ENCODE results near the gene VILL. TPM values are rescaled to one million over a fixed set of nuclear protein-coding genes. Genes with fewer than 3 reads are reported as not detected.

VILL gene
- total RNA-seq, 1 experiment from 2014 or later: 0.16 TPM

- Histone ChIP-seq H3K4me3 (no peak overlapping the region), H3K36me3 (no peaks in the 10 kb centered on the region), H3K27ac (no peak overlapping the region), H3K9me3 (replicated peaks) (no peaks in the 10 kb centered on the region), H3K27me3 (replicated peaks) (no peaks in the 10 kb centered on the region), H3K4me1 (replicated peaks) (peaks cover 12% of the 10 kb centered on the region)
- DNase-seq (ENCODE audit: low read depth in 1 of 2, low spot score in 2 of 2): peak in 1 of 2 experiments; percentile 15
Measured at GRCh38 chr3:38003371-38003816, 12.8 kb downstream of the VILL start.

- Histone ChIP-seq H3K4me1 (replicated peaks) (peaks cover 8% of the 10 kb centered on the region; the same call in 1 of the 2 replicates), H3K27me3 (replicated peaks) (no peaks in the 10 kb centered on the region), H3K4me3 (no peak overlapping the region), H3K9me3 (replicated peaks) (no peaks in the 10 kb centered on the region), H3K36me3 (no peaks in the 10 kb centered on the region), H3K27ac (no peak overlapping the region)
- DNase-seq (ENCODE audit: low read depth in 1 of 2, low spot score in 2 of 2): no peak
Measured at GRCh38 chr3:38003817-38004414, 13.3 kb downstream of the VILL start.

GRCh38 chr3:38004415-38005075 lies 14.0 kb downstream of the VILL start:
- DNase-seq (ENCODE audit: low read depth in 1 of 2, low spot score in 2 of 2): peak; percentile 52 to 69
- no peak overlapping the region for H3K4me3 ChIP-seq

GRCh38 chr3:38005076-38006020 lies 14.8 kb downstream of the VILL start:
- no peak overlapping the region for H3K27ac ChIP-seq
- DNase-seq (ENCODE audit: low read depth in 1 of 2, low spot score in 2 of 2): no peak

More at GRCh38 chr3:38004415-38005075, 14.0 kb downstream of the VILL start:
- H3K9me3 ChIP-seq (replicated peaks): no peaks in the 10 kb centered on the region
- 0 out of 2 replicates have a peak, but pooled peaks cover 4% of the 10 kb centered on the region for H3K4me1 ChIP-seq (replicated peaks)
- H3K27me3 ChIP-seq (replicated peaks): no peaks in the 10 kb centered on the region
- no peak overlapping the region for H3K27ac ChIP-seq
- H3K36me3 ChIP-seq: no peaks in the 10 kb centered on the region

GRCh38 chr3:38006031-38006430 lies 15.4 kb downstream of the VILL start:
- H3K4me1 ChIP-seq (replicated peaks): 0 out of 2 replicates have a peak, but pooled peaks cover 4% of the 10 kb centered on the region
- no peak for DNase-seq (ENCODE audit: low read depth in 1 of 2, low spot score in 2 of 2)
- no peak overlapping the region for H3K4me3 ChIP-seq
- no peak overlapping the region for H3K27ac ChIP-seq
- H3K9me3 ChIP-seq (replicated peaks): no peaks in the 10 kb centered on the region
- no peaks in the 10 kb centered on the region for H3K27me3 ChIP-seq (replicated peaks)
- H3K36me3 ChIP-seq: no peaks in the 10 kb centered on the region

More at GRCh38 chr3:38005076-38006020, 14.8 kb downstream of the VILL start:
- 0 out of 2 replicates have a peak, but pooled peaks cover 4% of the 10 kb centered on the region for H3K4me1 ChIP-seq (replicated peaks)
- H3K27me3 ChIP-seq (replicated peaks): no peaks in the 10 kb centered on the region
- no peaks in the 10 kb centered on the region for H3K9me3 ChIP-seq (replicated peaks)
- no peak overlapping the region for H3K4me3 ChIP-seq
- no peaks in the 10 kb centered on the region for H3K36me3 ChIP-seq

GRCh38 chr3:38006445-38006995 lies 15.9 kb downstream of the VILL start:
- no peak overlapping the region for H3K4me3 ChIP-seq
- H3K4me1 ChIP-seq (replicated peaks): 0 out of 2 replicates have a peak, but pooled peaks cover 4% of the 10 kb centered on the region
- DNase-seq (ENCODE audit: low read depth in 1 of 2, low spot score in 2 of 2): no peak
- H3K9me3 ChIP-seq (replicated peaks): no peaks in the 10 kb centered on the region
- H3K27me3 ChIP-seq (replicated peaks): no peaks in the 10 kb centered on the region
- H3K36me3 ChIP-seq: no peaks in the 10 kb centered on the region
- no peak overlapping the region for H3K27ac ChIP-seq

- H3K4me1 ChIP-seq (replicated peaks): 0 out of 2 replicates have a peak, but pooled peaks cover 4% of the 10 kb centered on the region
- H3K36me3 ChIP-seq: no peaks in the 10 kb centered on the region
- no peaks in the 10 kb centered on the region for H3K9me3 ChIP-seq (replicated peaks)
- no peaks in the 10 kb centered on the region for H3K27me3 ChIP-seq (replicated peaks)
- H3K27ac ChIP-seq: no peak overlapping the region
- DNase-seq (ENCODE audit: low read depth in 1 of 2, low spot score in 2 of 2): no peak
- H3K4me3 ChIP-seq: no peak overlapping the region
Measured at GRCh38 chr3:38007754-38008090, 17.1 kb downstream of the VILL start.

GRCh38 chr3:38008191-38008701 lies 17.7 kb downstream of the VILL start:
- Histone ChIP-seq H3K4me1 (replicated peaks) (0 out of 2 replicates have a peak, but pooled peaks cover 4% of the 10 kb centered on the region), H3K4me3 (no peak overlapping the region), H3K27me3 (replicated peaks) (no peaks in the 10 kb centered on the region), H3K27ac (no peak overlapping the region), H3K9me3 (replicated peaks) (no peaks in the 10 kb centered on the region), H3K36me3 (no peaks in the 10 kb centered on the region)
- no peak for DNase-seq (ENCODE audit: low read depth in 1 of 2, low spot score in 2 of 2)

GRCh38 chr3:38008971-38009580 lies 18.5 kb downstream of the VILL start:
- H3K27me3 ChIP-seq (replicated peaks): no peaks in the 10 kb centered on the region
- H3K9me3 ChIP-seq (replicated peaks): no peaks in the 10 kb centered on the region
- no peak for DNase-seq (ENCODE audit: low read depth in 1 of 2, low spot score in 2 of 2)

GRCh38 chr3:38009807-38010591 lies 19.4 kb downstream of the VILL start:
- Histone ChIP-seq H3K36me3 (no peaks in the 10 kb centered on the region), H3K4me3 (no peak overlapping the region), H3K27me3 (replicated peaks) (no peaks in the 10 kb centered on the region), H3K4me1 (replicated peaks) (no peaks in the 10 kb centered on the region), H3K9me3 (replicated peaks) (no peaks in the 10 kb centered on the region), H3K27ac (no peak overlapping the region)
- no peak for DNase-seq (ENCODE audit: low read depth in 1 of 2, low spot score in 2 of 2)

More at GRCh38 chr3:38008971-38009580, 18.5 kb downstream of the VILL start:
- H3K4me1 ChIP-seq (replicated peaks): 0 out of 2 replicates have a peak, but pooled peaks cover 4% of the 10 kb centered on the region
- no peak overlapping the region for H3K27ac ChIP-seq
- H3K36me3 ChIP-seq: no peaks in the 10 kb centered on the region
- no peak overlapping the region for H3K4me3 ChIP-seq

GRCh38 chr3:38011111-38011510 lies 20.5 kb downstream of the VILL start:
- DNase-seq (ENCODE audit: low read depth in 1 of 2, low spot score in 2 of 2): no peak
- H3K4me1 ChIP-seq (replicated peaks): no peaks in the 10 kb centered on the region
- H3K36me3 ChIP-seq: no peaks in the 10 kb centered on the region
- H3K9me3 ChIP-seq (replicated peaks): no peaks in the 10 kb centered on the region
- H3K4me3 ChIP-seq: no peak overlapping the region
- no peak overlapping the region for H3K27ac ChIP-seq
- no peaks in the 10 kb centered on the region for H3K27me3 ChIP-seq (replicated peaks)

- Histone ChIP-seq H3K9me3 (replicated peaks) (no peaks in the 10 kb centered on the region), H3K4me1 (replicated peaks) (no peaks in the 10 kb centered on the region)
- no peak for DNase-seq (ENCODE audit: low read depth in 1 of 2, low spot score in 2 of 2)
Measured at GRCh38 chr3:38015485-38015884, 24.9 kb downstream of the VILL start.

More at GRCh38 chr3:38015485-38015884, 24.9 kb downstream of the VILL start:
- Histone ChIP-seq H3K27me3 (replicated peaks) (no peaks in the 10 kb centered on the region), H3K36me3 (0 out of 2 replicates have a peak, but pooled peaks cover 5% of the 10 kb centered on the region), H3K27ac (no peak overlapping the region), H3K4me3 (no peak overlapping the region)

Measured in SJSA1 (cell line).